Measurements from ENCODE around the gene PSME3IP1.

The PSME3IP1 gene

GRCh38 chr16:57128771-57129389 is 57.0 kb downstream of the PSME3IP1 start:
- H3K4me1 ChIP-seq (ENCODE audit: control insufficient read depth, insufficient read depth, low read length): no peaks in the 10 kb centered on the region
- DNase-seq (ENCODE audit: low read depth): no peak
- H3K27me3 ChIP-seq (replicated peaks; ENCODE audit: control insufficient read depth, insufficient read depth, low read length): no peaks in the 10 kb centered on the region
- H3K4me3 ChIP-seq (ENCODE audit: low read length): no peak overlapping the region
- H3K36me3 ChIP-seq (ENCODE audit: control insufficient read depth, insufficient read depth, low read length, severe bottlenecking): no peaks in the 10 kb centered on the region
- no peaks in the 10 kb centered on the region for H3K9me3 ChIP-seq (ENCODE audit: control insufficient read depth, low read length)
- H3K9ac ChIP-seq (ENCODE audit: low read length): no peak overlapping the region

DNA sequence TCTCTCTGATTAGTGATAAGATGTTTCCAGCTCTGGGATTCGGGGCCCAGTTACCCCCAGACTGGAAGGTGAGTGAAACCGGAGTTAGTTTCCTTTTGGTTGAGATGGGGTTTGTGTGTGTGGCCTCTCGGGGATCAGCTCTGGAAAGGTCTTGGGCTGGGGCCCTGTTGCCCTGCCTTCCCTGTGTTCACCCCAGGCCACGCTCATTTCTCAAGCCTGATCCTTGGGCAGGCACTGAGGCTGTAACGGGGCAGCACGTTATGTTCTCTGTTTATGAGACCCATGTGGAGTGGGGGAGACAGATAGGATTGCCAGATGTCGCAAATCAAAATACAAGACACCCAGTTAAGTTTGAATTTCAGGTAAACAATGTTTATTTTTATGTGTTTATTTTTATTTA is 58.0 kb downstream of the PSME3IP1 start:
- Histone ChIP-seq H3K9me3 (ENCODE audit: control insufficient read depth, low read length) (no peaks in the 10 kb centered on the region), H3K36me3 (ENCODE audit: control insufficient read depth, insufficient read depth, low read length, severe bottlenecking) (no peaks in the 10 kb centered on the region), H3K9ac (ENCODE audit: low read length) (no peak overlapping the region), H3K27me3 (replicated peaks; ENCODE audit: control insufficient read depth, insufficient read depth, low read length) (no peaks in the 10 kb centered on the region), H3K4me1 (ENCODE audit: control insufficient read depth, insufficient read depth, low read length) (no peaks in the 10 kb centered on the region), H3K4me3 (ENCODE audit: low read length) (no peak overlapping the region)
- DNase-seq (ENCODE audit: low read depth): no peak

DNA sequence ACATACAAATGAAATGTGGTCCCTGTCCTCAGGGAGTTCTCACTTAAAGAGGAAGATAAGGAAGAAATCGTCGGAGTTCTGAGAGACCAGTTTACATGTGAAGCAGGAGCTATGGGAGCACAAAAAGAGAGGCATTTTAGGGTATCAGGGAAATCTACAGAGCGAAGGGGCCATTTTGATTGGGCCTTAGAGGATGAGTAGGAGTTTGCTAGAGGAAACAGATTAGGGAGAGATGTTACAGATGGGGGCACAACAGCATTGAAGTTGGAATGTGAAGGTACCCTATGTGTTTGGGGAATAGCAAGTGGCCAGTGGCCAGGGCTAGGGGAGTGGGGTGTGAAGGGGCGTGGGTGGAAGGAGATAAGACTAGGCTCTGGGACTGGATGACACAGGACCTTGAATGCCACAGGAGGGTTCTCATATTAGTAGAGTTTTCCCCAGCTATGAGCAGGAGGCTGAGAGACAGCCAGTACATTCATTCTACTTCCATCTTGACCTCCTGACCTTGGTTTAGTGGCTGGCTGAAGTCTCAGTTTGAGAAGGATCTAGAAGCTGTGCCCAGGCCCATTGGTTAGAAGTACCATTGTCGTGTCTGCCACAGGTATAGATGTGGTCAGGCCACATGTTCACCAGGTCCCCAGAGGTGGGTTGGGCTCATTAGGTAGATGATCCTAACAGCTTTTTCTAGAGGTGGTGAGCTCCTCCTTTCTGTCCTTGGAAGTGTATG is 58.6 kb downstream of the PSME3IP1 start:
- Histone ChIP-seq H3K4me3 (ENCODE audit: low read length) (no peak overlapping the region), H3K36me3 (ENCODE audit: control insufficient read depth, insufficient read depth, low read length, severe bottlenecking) (no peaks in the 10 kb centered on the region), H3K9me3 (ENCODE audit: control insufficient read depth, low read length) (no peaks in the 10 kb centered on the region), H3K27me3 (replicated peaks; ENCODE audit: control insufficient read depth, insufficient read depth, low read length) (no peaks in the 10 kb centered on the region), H3K4me1 (ENCODE audit: control insufficient read depth, insufficient read depth, low read length) (no peaks in the 10 kb centered on the region), H3K9ac (ENCODE audit: low read length) (no peak overlapping the region)
- DNase-seq (ENCODE audit: low read depth): no peak

DNA sequence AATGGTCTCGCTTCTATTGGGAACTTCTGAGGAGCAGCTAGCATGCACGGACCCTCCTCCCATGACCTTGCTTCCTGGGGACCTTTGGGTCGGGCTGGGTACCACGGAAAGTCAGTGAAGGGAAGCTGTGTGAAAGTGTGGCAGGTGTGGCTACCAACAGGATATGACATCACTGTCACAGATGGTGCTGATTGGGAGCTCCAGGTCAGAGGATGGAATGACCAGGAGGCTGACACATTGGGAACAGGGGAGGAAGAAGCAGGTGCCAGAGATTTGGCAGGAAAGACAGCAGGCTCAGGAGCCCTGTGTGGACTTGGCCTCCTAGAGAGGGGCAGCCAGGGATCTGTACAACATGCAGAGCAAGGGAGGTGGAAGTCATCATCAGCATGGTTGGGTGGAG is 59.4 kb downstream of the PSME3IP1 start:
- Histone ChIP-seq H3K4me1 (ENCODE audit: control insufficient read depth, insufficient read depth, low read length) (no peaks in the 10 kb centered on the region), H3K36me3 (ENCODE audit: control insufficient read depth, insufficient read depth, low read length, severe bottlenecking) (peaks cover 2% of the 10 kb centered on the region)
- DNase-seq (ENCODE audit: low read depth): no peak

DNA sequence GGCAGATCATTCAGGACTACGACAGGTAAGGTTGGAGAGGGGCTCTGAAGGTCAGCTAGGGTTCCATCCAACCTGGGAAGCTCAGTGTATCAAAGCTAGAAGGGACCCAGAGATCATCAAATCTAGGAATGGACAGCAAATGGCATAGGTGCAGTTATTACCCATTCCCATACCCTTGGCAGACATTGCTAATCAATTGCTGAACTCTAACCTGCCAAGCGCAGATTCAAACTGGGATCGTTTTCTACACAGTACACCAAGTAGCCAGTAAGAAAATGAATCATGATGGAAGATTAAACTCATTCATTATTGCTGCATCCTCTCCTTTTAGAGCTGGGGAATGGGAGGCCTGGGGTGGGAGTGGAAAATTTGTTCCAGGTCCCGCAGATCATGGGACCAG is 59.9 kb downstream of the PSME3IP1 start:
- Histone ChIP-seq H3K27me3 (replicated peaks; ENCODE audit: control insufficient read depth, insufficient read depth, low read length) (no peaks in the 10 kb centered on the region), H3K4me3 (ENCODE audit: low read length) (no peak overlapping the region), H3K9me3 (ENCODE audit: control insufficient read depth, low read length) (no peaks in the 10 kb centered on the region), H3K4me1 (ENCODE audit: control insufficient read depth, insufficient read depth, low read length) (no peaks in the 10 kb centered on the region), H3K9ac (ENCODE audit: low read length) (no peak overlapping the region), H3K36me3 (ENCODE audit: control insufficient read depth, insufficient read depth, low read length, severe bottlenecking) (peaks cover 3% of the 10 kb centered on the region)
- DNase-seq (ENCODE audit: low read depth): no peak

More for the DNA sequence above, 59.4 kb downstream of the PSME3IP1 start:
- H3K4me3 ChIP-seq (ENCODE audit: low read length): no peak overlapping the region
- H3K9ac ChIP-seq (ENCODE audit: low read length): no peak overlapping the region
- no peaks in the 10 kb centered on the region for H3K9me3 ChIP-seq (ENCODE audit: control insufficient read depth, low read length)
- no peaks in the 10 kb centered on the region for H3K27me3 ChIP-seq (replicated peaks; ENCODE audit: control insufficient read depth, insufficient read depth, low read length)

GRCh38 chr16:57125376-57125775 is 60.5 kb downstream of the PSME3IP1 start:
- no peak for DNase-seq (ENCODE audit: low read depth)
- H3K9me3 ChIP-seq (ENCODE audit: control insufficient read depth, low read length): no peaks in the 10 kb centered on the region
- H3K36me3 ChIP-seq (ENCODE audit: control insufficient read depth, insufficient read depth, low read length, severe bottlenecking): peaks cover 3% of the 10 kb centered on the region
- H3K4me3 ChIP-seq (ENCODE audit: low read length): no peak overlapping the region
- H3K4me1 ChIP-seq (ENCODE audit: control insufficient read depth, insufficient read depth, low read length): no peaks in the 10 kb centered on the region
- H3K27me3 ChIP-seq (replicated peaks; ENCODE audit: control insufficient read depth, insufficient read depth, low read length): no peaks in the 10 kb centered on the region
- no peak overlapping the region for H3K9ac ChIP-seq (ENCODE audit: low read length)

- H3K4me3 ChIP-seq (ENCODE audit: low read length): no peak overlapping the region
- DNase-seq (ENCODE audit: low read depth): no peak
- peaks cover 3% of the 10 kb centered on the region for H3K36me3 ChIP-seq (ENCODE audit: control insufficient read depth, insufficient read depth, low read length, severe bottlenecking)
- H3K9me3 ChIP-seq (ENCODE audit: control insufficient read depth, low read length): no peaks in the 10 kb centered on the region
- no peak overlapping the region for H3K9ac ChIP-seq (ENCODE audit: low read length)
- no peaks in the 10 kb centered on the region for H3K27me3 ChIP-seq (replicated peaks; ENCODE audit: control insufficient read depth, insufficient read depth, low read length)
- H3K4me1 ChIP-seq (ENCODE audit: control insufficient read depth, insufficient read depth, low read length): no peaks in the 10 kb centered on the region
These were observed 61.7 kb downstream of the PSME3IP1 start for GRCh38 chr16:57123974-57124674.

- H3K9ac ChIP-seq (ENCODE audit: low read length): no peak overlapping the region
- no peaks in the 10 kb centered on the region for H3K9me3 ChIP-seq (ENCODE audit: control insufficient read depth, low read length)
These were observed 62.4 kb downstream of the PSME3IP1 start for GRCh38 chr16:57123216-57123973.

DNA sequence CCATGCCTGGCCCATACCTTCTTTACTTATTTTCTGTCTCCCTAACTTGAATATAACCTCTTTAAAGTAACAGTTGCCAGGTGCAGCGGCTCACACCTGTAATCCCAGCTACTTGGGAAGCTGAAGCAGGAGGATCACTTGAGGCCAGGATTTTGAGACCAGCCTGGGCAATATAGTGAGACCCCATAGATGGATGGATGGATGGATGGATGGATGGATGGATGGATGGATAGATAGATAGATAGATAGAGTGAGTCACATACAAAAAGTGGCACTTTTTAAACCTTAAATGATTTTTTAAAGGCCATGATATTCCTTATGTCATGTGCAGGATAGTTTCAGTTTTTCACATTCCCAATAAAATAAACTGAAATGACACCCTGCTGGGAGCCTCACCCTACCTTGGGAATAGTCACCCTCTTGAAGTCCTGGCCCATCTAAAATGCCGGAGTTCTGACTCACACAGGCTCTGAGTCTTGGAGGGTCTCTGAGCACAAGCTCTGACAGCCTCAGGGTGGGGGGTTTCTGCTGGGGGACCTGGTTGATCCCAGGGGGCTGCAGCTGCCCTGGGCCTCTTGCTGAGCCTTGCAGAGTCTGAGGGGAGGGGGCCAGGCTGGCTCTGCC is 67.3 kb downstream of the PSME3IP1 start:
- Histone ChIP-seq H3K36me3 (ENCODE audit: control insufficient read depth, insufficient read depth, low read length, severe bottlenecking) (peaks cover 13% of the 10 kb centered on the region), H3K4me1 (ENCODE audit: control insufficient read depth, insufficient read depth, low read length) (no peaks in the 10 kb centered on the region), H3K9me3 (ENCODE audit: control insufficient read depth, low read length) (no peaks in the 10 kb centered on the region)

More at GRCh38 chr16:57123216-57123973, 62.4 kb downstream of the PSME3IP1 start:
- Histone ChIP-seq H3K36me3 (ENCODE audit: control insufficient read depth, insufficient read depth, low read length, severe bottlenecking) (peaks cover 3% of the 10 kb centered on the region), H3K4me3 (ENCODE audit: low read length) (no peak overlapping the region), H3K27me3 (replicated peaks; ENCODE audit: control insufficient read depth, insufficient read depth, low read length) (no peaks in the 10 kb centered on the region), H3K4me1 (ENCODE audit: control insufficient read depth, insufficient read depth, low read length) (no peaks in the 10 kb centered on the region)
- DNase-seq (ENCODE audit: low read depth): no peak

GRCh38 chr16:57115514-57116182 is 70.2 kb downstream of the PSME3IP1 start:
- Histone ChIP-seq H3K4me1 (ENCODE audit: control insufficient read depth, insufficient read depth, low read length) (peaks cover 10% of the 10 kb centered on the region), H3K9me3 (ENCODE audit: control insufficient read depth, low read length) (no peaks in the 10 kb centered on the region), H3K4me3 (ENCODE audit: low read length) (no peak overlapping the region), H3K9ac (ENCODE audit: low read length) (no peak overlapping the region), H3K27me3 (replicated peaks; ENCODE audit: control insufficient read depth, insufficient read depth, low read length) (no peaks in the 10 kb centered on the region), H3K36me3 (ENCODE audit: control insufficient read depth, insufficient read depth, low read length, severe bottlenecking) (peaks cover 10% of the 10 kb centered on the region)
- no peak for DNase-seq (ENCODE audit: low read depth)

More for the DNA sequence above, 67.3 kb downstream of the PSME3IP1 start:
- H3K4me3 ChIP-seq (ENCODE audit: low read length): no peak overlapping the region
- no peak for DNase-seq (ENCODE audit: low read depth)
- no peak overlapping the region for H3K9ac ChIP-seq (ENCODE audit: low read length)
- H3K27me3 ChIP-seq (replicated peaks; ENCODE audit: control insufficient read depth, insufficient read depth, low read length): no peaks in the 10 kb centered on the region
